HepG2 (cell line): ENCODE data around the gene BBIP1.

Experiments
- ADNP ChIP-seq: sonication (generic); formaldehyde crosslinking; IDR thresholded peaks from 2 replicates; pipeline ENCODE4 v1.4.0; 2020; ENCODE audit warnings: missing genetic modification reagents
- FOXJ3 ChIP-seq: sonication (generic); formaldehyde crosslinking; IDR thresholded peaks from 2 replicates; pipeline ENCODE4 v1.4.0; 2020; ENCODE audit warnings: missing genetic modification reagents, mild to moderate bottlenecking, borderline replicate concordance
- HOXA3 ChIP-seq: sonication (generic); formaldehyde crosslinking; IDR thresholded peaks from 2 replicates; pipeline ENCODE4 v1.5.0; 2020; ENCODE audit warnings: missing genetic modification reagents
- KLF11 ChIP-seq: IDR thresholded peaks from 2 replicates; pipeline ENCODE4 v1.6.1; 2016; ENCODE audit warnings: missing compliant biosample characterization
- MAX ChIP-seq: IDR thresholded peaks from 2 replicates; pipeline ENCODE4 v1.6.1; 2012; ENCODE audit warnings: inconsistent platforms
- SOX6 ChIP-seq, 2 experiments: fragments of 450-650 bp in 1 of 2; sonication (generic) in 1 of 2; formaldehyde crosslinking in 1 of 2; IDR thresholded peaks; 2 replicates each; pipeline versions ENCODE4 v1.4.0 to v1.6.1; 2017 to 2020; ENCODE audit warnings: antibody characterized with exemption in 1 of 2, mild to moderate bottlenecking in 1 of 2, missing genetic modification reagents in 1 of 2
- SRF ChIP-seq: IDR thresholded peaks from 2 replicates; pipeline ENCODE4 v1.6.1; 2011; ENCODE audit warnings: mild to moderate bottlenecking, low read depth, low read length, moderate library complexity
- TARDBP ChIP-seq: sonication (generic); formaldehyde crosslinking; IDR thresholded peaks from 2 replicates; pipeline ENCODE4 v1.8.0; 2022; ENCODE audit warnings: mild to moderate bottlenecking, missing genetic modification reagents
- ZBTB26 ChIP-seq: IDR thresholded peaks from 2 replicates; pipeline ENCODE4 v1.6.1; 2016; ENCODE audit warnings: missing compliant biosample characterization, missing genetic modification reagents, borderline replicate concordance
- ZNF530 ChIP-seq: sonication (generic); formaldehyde crosslinking; IDR thresholded peaks from 2 replicates; pipeline ENCODE4 v1.5.0; 2020; ENCODE audit warnings: low read depth, mild to moderate bottlenecking, missing genetic modification reagents
- ZNF746 ChIP-seq: sonication (generic); formaldehyde crosslinking; IDR thresholded peaks from 2 replicates; pipeline ENCODE4 v1.8.0; 2022; ENCODE audit warnings: mild to moderate bottlenecking, missing genetic modification reagents
- TF ChIP-seq, protein P1 (sequence below): sonication (generic); formaldehyde crosslinking; IDR thresholded peaks from 2 replicates; pipeline ENCODE4 v1.5.0; 2020; ENCODE audit warnings: mild to moderate bottlenecking, missing genetic modification reagents, moderate library complexity
- TF ChIP-seq, protein P2 (sequence below): sonication (generic); formaldehyde crosslinking; IDR thresholded peaks from 2 replicates; pipeline ENCODE4 v1.4.0; 2020; ENCODE audit warnings: missing genetic modification reagents

DNA sequence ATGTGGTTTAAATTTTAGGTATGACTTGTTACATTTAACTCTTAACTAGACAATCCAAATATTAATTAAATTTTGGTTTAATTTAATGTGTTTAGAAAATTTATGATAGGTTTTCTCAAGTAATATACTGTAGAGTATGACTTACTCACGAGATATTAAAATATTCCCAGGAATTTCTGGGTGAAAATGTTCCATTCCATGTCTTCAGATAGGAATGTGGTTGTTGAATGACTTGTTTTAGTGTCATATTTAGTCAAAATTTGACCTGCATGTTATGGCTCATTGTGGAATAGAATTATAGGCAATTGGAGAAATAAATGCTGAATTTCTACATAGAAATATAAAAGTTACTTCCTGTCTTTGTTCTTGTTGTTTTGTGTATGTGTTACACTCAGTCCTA lies 47.2 kb upstream of the BBIP1 start:
- TF ChIP-seq MAX, result no peak
- TF ChIP-seq SRF, result no peak
- no peak for TF ChIP-seq ZNF530 (CRISPR knock-in tag)
- TF ChIP-seq KLF11 (CRISPR knock-in tag), result no peak
- no peak for TF ChIP-seq ZBTB26 (CRISPR knock-in tag)
- TF ChIP-seq, protein P1, sequence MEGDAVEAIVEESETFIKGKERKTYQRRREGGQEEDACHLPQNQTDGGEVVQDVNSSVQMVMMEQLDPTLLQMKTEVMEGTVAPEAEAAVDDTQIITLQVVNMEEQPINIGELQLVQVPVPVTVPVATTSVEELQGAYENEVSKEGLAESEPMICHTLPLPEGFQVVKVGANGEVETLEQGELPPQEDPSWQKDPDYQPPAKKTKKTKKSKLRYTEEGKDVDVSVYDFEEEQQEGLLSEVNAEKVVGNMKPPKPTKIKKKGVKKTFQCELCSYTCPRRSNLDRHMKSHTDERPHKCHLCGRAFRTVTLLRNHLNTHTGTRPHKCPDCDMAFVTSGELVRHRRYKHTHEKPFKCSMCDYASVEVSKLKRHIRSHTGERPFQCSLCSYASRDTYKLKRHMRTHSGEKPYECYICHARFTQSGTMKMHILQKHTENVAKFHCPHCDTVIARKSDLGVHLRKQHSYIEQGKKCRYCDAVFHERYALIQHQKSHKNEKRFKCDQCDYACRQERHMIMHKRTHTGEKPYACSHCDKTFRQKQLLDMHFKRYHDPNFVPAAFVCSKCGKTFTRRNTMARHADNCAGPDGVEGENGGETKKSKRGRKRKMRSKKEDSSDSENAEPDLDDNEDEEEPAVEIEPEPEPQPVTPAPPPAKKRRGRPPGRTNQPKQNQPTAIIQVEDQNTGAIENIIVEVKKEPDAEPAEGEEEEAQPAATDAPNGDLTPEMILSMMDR (CRISPR knock-in tag), result no peak
- no peak for TF ChIP-seq SOX6 (IDR thresholded peaks at IDR 0.05)
- no peak for TF ChIP-seq SOX6 (CRISPR knock-in tag; IDR thresholded peaks at IDR 0.05)
- TF ChIP-seq, protein P2, sequence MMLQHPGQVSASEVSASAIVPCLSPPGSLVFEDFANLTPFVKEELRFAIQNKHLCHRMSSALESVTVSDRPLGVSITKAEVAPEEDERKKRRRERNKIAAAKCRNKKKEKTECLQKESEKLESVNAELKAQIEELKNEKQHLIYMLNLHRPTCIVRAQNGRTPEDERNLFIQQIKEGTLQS (CRISPR knock-in tag), result no peak
- TF ChIP-seq TARDBP (CRISPR knock-in tag), result no peak
- TF ChIP-seq HOXA3 (CRISPR knock-in tag), result no peak
- no peak for TF ChIP-seq FOXJ3 (CRISPR knock-in tag)
- no peak for TF ChIP-seq ZNF746 (CRISPR knock-in tag)
- TF ChIP-seq ADNP (CRISPR knock-in tag), result no peak
